ENCODE data around the gene XRCC3.

The XRCC3 gene

GRCh38 chr14:103696466-103697071 lies 18.7 kb downstream of the XRCC3 start:
- no peak for TF ChIP-seq CTCF (IDR thresholded peaks at IDR 0.05; ENCODE audit: low read depth, low read length)
- no peak overlapping the region for H3K4me3 ChIP-seq (replicated peaks in 1 of 2; ENCODE audit: low read depth in 2 of 2, low read length in 2 of 2)
- DNase-seq (ENCODE audit: low read depth in 2 of 2): peak; percentile 44 to 51

- no peak for DNase-seq (ENCODE audit: low read depth in 2 of 2)
- no peak for TF ChIP-seq CTCF (IDR thresholded peaks at IDR 0.05; ENCODE audit: low read depth, low read length)
These were observed 19.2 kb downstream of the XRCC3 start for GRCh38 chr14:103696070-103696402.

GRCh38 chr14:103695296-103696069 lies 19.8 kb downstream of the XRCC3 start:
- H3K4me3 ChIP-seq (replicated peaks in 1 of 2; ENCODE audit: low read depth in 2 of 2, low read length in 2 of 2): no peak overlapping the region
- no peak for DNase-seq (ENCODE audit: low read depth in 2 of 2)
- no peak for TF ChIP-seq CTCF (IDR thresholded peaks at IDR 0.05; ENCODE audit: low read depth, low read length)

More at GRCh38 chr14:103696070-103696402, 19.2 kb downstream of the XRCC3 start:
- H3K4me3 ChIP-seq (replicated peaks in 1 of 2; ENCODE audit: low read depth in 2 of 2, low read length in 2 of 2): no peak overlapping the region

DNA sequence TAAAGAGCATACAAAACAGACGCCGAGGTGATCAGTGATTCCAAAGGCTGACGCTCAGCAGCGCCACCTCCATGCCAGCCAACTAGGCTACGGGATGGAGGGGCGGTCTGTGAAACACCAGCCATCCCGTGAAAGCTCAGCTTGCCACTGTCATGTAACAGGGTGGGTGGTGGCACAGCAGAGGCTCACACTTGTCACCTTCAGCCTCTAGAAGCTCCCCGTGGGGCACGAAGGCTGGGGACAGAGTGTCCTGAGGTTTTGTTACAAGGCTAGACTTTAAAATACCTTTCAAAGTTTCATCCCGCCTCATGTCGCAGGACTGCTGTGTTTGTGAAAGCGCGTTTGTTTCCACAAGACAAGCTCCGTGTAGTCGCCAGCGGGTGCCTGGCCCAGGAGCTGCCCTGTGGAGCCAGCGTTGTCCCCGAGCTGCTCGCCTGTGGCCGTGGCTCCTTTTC lies 20.7 kb downstream of the XRCC3 start:
- no peak overlapping the region for H3K4me3 ChIP-seq (replicated peaks in 1 of 2; ENCODE audit: low read depth in 2 of 2, low read length in 2 of 2)
- TF ChIP-seq CTCF (IDR thresholded peaks at IDR 0.05; ENCODE audit: low read depth, low read length): no peak
- DNase-seq (ENCODE audit: low read depth in 2 of 2): no peak

- no peak overlapping the region for H3K4me3 ChIP-seq (replicated peaks in 1 of 2; ENCODE audit: low read depth in 2 of 2, low read length in 2 of 2)
- DNase-seq (ENCODE audit: low read depth in 2 of 2): no peak
- no peak for TF ChIP-seq CTCF (IDR thresholded peaks at IDR 0.05; ENCODE audit: low read depth, low read length)
These were observed 21.7 kb downstream of the XRCC3 start for GRCh38 chr14:103693515-103693914.

DNA sequence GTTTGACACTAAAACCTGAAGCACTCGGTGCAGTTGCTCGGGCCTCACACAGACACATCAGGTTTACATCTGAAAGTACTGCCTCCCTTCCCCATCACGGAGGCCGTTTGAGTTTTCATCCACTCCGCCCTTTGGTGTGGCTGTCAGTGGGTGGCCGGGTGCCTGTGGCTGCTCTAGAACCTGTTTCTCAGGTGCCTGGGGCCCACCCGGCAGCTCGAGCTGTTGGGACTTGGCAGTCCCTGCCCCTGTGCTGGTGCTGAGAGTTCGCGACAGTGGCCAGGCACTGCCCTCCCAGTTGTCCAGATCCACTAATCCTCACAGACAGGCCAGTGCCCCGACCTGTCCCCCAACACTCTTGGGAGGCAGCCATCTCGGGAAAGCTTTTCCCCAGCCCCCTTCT lies 22.4 kb downstream of the XRCC3 start:
- no peak for DNase-seq (ENCODE audit: low read depth in 2 of 2)
- H3K4me3 ChIP-seq (replicated peaks in 1 of 2; ENCODE audit: low read depth in 2 of 2, low read length in 2 of 2): no peak overlapping the region
- TF ChIP-seq CTCF (IDR thresholded peaks at IDR 0.05; ENCODE audit: low read depth, low read length): no peak

Data from cardiac fibroblast (primary cell).